ENCODE measurements around the gene EMILIN3.

Gene EMILIN3

DNA sequence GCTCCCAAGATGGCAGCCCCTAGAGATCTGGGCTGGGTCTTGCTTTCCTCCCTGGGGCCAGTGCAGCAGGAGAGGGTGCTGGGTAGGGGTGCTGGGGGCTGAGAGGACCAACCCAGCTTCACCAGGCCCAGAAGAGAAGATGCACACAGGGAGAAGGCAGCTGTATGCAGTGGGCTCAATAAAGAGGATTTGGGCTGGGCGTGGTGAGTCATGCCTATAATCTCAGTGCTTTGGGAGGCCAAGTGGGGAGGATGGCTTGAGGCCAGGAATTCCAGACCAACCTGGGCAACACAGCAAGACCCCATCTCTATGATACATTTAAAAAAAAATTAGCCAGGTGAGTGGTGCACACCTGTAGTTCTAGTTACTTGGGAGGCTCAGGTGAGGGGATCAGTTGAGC lies 25.7 kb upstream of the EMILIN3 start:
- DNase-seq, result no peak

DNA sequence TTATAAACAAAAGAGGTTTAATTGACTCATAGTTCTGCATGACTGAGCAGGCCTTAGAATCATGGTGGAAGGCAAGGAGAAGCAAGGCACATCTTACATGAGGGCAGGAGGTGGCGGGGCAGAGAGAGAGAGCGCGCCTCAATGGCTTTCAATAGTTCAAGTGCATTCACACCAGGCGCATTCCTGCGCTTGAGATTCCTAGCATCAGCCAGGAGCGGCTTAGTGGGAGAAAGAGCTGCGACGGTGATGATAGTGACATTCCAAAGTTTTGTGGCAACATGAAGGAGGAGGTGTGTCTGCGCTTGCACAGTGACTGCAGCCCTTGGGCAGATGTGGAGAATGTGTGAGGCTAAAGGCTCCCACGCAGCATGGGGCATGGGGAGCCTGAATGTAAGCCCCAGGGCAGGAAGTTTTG lies 25.0 kb upstream of the EMILIN3 start:
- no peak for DNase-seq

DNA sequence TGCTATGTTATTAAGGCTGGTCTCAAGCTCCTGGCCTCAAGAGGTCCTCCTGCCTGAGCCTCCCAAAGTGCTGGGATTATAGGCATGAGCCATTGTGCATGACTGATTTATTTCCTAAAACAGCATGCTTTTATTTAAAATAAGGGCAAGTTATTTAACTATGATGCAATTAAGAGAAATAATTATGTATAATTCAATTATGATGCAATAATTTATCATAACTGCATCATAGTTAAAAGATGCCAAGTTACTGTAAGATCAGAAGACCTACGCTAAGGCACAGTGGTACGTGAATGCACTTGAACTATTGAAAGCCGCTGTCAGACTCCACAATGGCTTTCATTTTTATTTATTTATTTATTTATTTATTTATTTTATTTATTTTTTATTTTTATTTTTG lies 24.3 kb upstream of the EMILIN3 start:
- DNase-seq, result no peak

DNA sequence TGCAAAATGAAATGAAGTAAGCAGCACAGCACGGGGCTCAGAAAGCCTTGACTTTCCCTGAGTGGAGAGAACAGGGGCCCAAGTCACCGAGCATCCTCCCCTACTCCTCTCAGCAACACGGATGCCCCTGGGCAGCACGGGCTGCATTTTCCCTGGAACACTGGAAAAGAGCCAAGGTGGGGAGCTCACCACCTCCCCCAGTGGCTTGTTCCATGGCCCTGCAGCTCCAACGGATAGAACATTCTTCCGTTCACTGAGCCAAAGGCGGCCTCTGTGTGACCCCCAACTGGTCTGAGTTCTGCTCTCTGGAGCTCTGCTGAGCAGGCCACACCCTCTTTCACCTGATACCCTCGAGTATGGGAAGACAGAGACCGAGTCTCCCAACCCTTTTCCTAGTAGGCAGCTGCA lies 20.8 kb upstream of the EMILIN3 start:
- peak in 1 of 2 experiments; percentile 10 for DNase-seq

DNA sequence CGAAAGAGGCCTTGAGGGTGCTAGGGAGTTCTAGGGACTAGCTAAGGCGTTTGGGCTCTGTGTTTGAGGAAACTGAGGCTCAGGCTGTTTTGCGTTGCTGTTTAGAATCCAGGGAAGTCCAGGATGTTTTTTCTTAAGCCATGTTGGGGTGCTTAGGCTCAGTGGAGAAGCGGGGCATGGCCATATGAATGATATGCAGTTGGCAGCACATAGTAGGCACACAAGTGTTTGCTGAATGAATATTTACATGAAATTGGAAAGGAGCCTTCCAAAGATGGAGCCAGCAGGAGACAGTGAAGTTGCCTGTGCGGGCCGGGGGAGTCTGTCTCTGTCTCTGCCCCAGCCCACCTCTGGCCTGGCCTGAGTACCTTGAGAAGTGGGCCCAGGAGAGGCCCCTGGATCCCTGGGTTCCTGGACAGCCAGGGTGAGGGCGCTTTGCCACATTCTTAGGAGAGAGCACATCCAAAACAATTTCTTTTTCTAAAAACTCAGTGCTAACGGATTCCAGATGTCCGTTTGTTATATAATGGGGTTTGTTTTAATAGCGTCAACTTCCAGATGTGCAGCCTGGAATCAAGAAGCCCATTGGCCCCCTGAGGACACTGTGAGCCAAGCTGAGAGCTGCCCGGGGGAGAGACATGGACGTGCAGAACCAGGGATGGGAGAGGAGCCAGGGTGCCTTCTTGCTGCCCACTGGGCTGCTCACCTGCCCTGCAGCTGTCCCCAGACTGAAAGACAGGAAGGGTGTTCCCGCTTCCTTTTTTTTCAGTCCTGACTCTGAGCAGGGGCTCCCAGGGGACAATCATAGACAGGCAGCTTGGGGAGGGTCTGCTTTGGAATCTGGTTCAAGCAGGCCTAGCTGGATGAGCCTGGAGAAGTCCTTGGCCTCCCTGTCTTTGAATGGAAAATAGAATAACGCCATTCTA lies 20.1 kb upstream of the EMILIN3 start:
- DNase-seq, result no peak

DNA sequence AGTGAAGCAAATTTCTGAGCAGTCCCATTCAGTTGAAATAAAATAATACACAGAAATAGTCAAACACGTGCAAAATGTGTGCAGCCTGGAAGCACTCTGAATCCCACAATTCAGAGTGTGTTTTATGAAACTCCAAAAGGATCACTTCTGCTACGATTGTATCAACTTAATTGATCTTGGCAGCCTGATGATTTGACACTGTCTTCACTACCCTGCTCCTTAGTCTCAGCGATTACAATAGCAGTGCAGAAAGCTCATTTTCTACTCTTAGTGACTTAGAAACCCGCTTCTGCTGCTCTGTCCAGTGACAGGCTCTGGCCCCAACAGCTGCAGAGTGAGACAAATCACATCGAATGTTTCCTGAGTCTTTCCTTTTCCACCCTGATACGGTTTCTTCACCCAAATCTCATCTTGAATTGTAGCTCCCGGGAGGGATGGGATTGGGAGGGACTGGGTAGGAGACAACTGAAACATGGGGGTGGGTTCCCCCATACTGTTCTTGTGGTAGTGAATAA lies 16.2 kb upstream of the EMILIN3 start:
- DNase-seq, result no peak

DNA sequence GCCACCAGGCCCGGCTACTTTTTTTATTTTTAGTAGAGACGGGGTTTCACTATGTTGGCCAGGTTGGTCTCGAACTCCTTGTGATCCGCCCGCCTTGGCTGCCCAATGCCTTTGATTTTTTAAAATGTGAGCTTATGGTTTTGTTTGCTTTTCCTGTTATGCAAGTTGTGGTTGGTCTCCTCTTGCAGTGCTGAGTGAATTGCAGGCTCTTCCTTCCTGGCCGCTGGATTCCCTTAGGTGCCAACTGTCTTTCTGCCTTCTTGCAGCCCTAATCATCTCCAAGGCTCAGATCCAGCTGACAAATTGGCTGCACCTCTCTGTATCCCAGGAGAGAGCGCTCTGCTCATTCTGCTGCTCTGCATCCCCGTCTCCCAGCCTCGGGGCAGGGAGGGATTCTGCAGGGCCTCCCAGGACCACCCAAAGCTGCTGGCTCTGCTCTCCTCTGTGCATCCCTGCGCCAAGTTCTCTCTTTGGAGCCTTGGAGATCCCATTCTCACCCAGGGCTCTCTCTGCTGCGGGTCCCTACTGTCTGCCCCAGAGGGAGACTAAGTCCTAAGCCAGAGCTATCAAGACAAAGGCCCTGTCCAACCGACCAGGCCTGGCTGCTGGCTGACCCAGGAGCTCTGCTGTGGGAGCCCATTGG lies 14.1 kb upstream of the EMILIN3 start:
- DNase-seq, result no peak

DNA sequence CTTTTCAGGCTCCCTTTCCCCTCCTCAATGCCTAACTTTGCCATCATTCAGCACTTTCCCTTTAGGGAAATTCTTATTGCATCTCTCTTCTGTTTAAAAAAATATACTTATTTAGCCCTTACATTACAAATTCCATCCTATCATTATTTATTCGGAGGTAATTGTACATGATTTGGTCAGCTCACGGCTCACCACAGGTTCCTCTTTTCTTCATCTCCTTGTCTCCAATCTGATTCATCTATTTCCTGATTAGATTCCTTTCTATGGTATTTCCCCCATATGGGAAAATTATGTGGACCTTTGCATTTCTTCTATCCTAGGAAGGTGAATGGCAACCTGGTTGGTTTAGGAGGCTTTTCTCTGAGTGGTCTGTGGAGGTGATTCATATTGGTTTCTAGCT lies 12.9 kb upstream of the EMILIN3 start:
- no peak for DNase-seq

DNA sequence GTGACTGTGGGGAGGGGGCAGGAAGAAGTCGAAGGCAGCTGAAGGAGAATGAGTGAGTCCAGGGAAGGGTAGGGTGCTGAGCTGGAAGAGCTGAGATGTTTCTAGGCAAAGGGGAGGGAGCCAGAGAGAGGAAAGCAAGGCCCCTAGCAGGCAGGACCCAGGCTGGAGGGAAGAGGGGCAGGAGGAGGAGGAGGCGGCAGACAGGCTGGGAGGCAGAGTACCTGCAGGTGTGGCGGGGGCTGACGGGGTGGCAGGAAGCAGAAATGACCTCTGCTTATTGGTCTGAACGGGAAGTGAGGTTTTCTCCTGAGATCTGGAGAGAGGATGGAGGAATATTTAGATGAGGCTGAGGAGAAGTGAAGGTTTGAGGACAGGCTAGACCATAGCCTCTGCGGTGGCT lies 10.7 kb upstream of the EMILIN3 start:
- no peak for DNase-seq

DNA sequence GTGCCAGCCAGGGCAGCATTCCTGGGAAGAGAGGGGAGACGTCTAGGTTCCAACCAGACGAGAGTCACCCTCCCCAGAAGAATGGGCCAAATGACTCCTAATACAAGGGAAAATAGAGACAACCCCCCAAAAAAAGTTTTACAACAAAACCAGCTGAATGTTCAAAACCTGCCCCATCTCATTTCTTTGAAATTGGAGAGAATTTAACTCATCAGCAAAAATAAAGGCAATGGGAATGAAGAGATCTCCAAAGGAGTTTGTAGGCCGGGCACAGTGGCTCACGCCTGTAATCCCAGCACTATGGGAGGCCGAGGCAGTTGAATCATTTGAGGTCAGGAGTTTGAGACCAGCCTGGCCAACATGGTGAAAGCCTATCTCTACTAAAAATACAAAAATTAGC lies 9.7 kb upstream of the EMILIN3 start:
- no peak for DNase-seq

DNA sequence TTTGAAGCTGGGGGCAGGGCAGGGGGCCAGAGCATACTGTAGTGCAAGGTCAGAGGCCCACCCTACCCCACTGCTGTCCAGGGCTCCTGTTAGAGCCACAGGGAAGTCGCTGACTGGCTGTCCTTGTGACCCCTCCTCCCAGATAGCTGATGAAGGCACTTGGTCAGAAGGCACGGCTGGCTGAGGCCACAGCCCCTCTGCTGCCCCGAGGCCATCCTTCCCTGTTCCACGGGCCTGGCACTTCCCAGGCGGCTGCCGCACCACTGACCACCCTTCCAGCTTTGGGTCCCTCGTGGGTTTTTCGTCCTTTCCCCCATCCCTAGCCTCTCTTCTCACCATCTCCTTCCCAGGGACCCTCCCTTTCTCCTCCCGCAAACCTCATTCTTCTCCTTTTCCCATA lies 9.2 kb upstream of the EMILIN3 start:
- no peak for DNase-seq

DNA sequence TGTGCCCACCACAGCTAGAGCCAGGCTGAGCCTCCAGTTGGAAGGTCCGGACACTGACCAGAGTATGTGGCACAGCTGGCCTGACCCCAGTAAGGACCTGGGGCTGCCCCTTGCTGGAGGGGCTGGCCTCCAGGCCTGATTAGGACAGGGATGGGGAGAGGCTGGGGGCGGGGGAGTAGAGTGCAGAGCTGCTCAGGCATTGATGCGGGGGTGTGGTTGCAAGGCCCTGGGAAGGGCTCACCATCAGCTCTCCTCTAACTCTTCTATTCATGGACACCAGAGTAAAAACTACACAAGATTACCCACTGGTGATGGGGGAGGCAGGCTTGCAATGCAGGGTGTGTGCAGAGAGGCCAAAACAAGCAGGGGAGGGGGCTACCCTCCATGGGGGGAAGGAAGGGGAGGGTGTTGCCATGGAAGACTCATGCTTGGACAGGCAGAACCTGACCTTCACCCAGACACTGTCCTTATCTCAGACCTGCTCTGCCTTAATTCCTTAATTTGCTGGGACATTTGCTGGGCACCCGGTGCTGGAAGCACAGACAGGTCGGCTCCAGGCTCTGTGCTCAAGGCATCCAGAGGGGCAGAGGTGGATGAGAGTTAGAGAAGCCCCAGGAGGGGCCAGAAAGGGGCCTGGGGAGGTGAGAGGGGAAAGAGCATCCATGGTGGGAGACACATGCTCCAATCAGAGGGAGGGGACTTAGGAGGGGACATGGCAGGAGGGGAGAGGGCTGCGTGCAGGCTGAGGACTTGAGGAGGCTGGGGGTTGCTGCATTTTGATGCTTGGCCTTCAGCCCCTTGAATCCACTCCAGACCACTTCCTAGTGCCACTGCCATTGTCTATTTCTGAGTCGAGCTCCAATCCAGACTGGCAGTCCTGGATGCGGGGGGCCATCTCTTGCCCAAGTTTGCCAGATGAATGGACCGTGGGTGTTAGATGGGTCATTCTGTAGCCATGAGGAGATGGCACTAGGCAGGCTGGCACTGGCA lies 7.6 kb upstream of the EMILIN3 start:
- no peak for DNase-seq

DNA sequence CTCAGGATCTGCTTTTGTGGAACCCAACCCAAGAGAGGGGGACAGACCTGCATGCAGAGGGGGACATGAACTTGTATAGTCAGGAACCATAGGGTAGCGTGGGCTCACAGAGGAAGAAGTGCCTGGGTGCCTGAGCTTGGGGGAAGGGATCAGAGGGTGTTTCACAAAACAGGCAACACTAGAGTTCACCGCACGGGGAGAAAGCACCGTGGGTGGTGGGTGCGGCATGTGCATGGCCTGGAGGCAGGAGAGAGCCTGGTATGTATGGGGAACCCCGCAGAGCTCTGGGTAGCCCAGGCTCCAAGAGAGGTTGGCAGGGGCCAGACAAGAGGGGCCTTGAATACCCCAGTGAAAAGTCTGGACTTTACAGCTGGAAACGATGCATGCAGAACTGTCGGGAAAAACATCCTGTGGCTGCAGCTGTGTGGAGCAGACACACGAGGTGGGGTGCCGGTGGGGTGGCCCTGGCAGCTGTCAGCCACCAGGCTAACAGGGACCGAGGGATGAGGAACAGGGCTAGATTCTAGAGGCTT lies 6.7 kb upstream of the EMILIN3 start:
- DNase-seq, result no peak

DNA sequence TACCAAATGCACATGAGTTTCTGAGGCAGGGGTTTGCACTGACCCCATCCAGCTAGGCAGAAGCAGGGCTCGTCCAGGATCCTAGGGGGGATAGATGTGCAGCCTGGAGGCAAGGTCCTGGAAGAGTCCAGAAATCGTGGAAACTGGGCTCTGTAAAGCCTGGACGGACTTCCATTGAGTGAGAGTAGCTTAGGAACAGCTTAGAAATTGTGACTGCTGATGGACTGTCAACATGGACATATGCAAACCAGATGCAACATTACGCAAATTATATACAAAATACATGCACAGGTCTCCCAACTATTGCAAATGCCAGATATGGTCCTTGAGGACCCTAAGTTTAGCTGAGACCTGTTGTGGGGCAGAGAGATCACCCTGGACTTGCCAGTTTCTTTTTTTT lies 4.8 kb upstream of the EMILIN3 start:
- no peak for DNase-seq

DNA sequence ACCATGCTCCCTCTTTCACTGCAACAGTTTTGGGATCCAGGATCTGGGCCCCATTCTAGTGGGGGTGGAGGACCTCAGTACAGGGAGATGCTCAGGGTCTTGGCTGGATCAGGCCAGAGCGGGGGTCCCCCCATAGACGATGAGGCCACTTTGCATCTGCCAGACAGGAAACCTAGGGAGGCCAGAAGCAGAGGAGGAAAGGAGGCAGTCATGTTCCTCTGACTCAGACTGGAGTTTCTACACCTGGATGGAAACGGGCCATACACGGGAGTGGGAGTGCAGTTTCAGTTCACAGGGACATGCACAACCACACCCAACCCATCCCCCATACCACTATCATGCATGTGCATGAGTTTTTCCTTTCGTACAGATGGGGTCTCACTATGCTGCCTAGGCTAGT lies 3.6 kb upstream of the EMILIN3 start:
- DNase-seq, result no peak

DNA sequence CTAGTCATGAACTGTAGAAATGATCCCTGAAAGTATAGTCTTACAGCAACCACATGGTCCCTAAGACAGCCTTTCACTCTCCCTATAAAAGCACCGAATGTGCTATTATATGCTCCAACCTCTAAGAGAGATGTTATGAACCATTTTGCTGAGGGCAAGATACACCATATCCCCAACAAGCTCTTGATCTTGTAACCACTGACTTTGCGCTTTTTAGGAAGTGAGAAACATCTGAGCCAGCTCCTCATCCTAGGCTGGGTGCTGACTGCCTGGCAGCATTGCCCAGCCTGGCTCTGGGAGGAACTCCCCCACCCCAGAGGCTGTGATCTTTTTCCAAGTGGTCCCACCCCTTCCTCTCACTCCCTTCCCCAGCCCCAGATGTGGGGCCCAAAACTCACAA lies 3.1 kb upstream of the EMILIN3 start:
- DNase-seq, result no peak

DNA sequence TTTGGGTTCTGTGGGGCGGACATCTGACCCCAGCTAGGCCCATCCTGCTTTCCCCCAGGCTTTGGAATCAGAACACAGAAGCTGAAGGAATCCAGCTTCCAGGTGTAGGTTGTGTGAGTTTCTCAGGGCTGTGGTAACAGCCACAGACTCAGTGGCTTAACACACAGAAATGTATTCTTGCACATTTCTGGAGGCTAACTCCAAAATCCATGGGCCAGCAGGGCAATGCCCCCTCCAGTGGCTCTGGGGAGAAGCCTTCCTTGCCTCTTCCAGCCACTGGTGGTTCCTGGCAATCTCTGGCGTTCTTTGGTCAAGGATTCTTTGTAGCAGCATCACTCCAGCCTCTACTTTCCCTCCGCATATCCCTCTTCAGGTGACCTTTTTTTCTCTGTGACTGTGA lies 1.3 kb upstream of the EMILIN3 start:
- no peak for DNase-seq

DNA sequence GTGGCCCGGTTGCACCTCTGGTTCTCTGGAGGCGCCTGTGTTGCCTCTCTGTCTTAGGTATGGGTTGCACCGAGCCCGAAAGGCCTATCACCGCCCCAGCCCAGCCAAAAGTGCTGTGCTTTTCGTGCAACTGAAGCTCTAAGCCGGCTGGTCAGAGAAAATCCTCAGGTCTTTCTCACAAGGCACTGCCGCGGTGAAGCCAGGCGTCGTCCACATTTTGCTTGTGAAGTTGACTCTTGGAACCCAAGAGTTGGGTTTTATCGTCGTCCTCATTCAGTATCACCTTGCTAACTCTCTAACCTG lies 726 bp upstream of the EMILIN3 start:
- DNase-seq, result no peak

DNA sequence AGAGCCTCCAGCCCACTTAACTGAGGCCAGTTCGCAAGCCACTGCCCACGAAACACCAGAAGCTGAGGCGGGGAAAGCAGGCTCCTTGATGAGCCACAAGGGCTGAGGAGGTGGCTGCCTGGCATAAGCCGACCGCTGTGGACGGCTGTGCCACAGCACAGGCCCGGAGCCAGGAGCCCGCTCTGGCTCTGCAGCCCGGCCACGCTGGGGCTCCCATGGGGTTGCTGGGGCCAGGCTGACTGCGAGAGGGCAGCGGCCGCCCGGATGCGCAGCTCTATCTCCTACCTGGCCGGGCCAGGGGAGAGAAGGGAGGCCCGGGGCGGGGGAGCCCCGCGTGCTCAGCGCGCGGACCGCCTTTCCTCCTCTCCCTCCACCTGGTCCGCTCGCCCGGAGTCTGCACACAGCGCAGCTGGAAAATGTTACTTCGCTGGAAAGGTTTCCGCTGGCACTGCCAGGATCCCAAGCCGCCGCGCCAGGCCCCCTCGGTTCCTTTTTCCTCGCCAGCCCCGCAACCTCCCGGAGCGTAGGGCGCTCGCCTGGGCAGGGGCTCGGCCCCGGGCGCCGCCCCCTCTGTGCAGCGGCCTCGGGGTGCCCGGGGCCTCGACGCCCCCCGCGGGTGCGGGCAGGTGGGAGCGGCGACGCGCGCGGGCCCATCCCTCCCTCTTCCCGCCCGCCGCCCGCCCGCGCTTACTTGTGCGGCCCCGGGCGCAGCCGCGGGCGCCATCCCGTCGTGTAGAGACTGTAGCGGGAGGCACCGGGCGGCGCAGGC lies 657 bp downstream of the EMILIN3 start:
- DNase-seq, result peak; percentile 25 to 46

DNA sequence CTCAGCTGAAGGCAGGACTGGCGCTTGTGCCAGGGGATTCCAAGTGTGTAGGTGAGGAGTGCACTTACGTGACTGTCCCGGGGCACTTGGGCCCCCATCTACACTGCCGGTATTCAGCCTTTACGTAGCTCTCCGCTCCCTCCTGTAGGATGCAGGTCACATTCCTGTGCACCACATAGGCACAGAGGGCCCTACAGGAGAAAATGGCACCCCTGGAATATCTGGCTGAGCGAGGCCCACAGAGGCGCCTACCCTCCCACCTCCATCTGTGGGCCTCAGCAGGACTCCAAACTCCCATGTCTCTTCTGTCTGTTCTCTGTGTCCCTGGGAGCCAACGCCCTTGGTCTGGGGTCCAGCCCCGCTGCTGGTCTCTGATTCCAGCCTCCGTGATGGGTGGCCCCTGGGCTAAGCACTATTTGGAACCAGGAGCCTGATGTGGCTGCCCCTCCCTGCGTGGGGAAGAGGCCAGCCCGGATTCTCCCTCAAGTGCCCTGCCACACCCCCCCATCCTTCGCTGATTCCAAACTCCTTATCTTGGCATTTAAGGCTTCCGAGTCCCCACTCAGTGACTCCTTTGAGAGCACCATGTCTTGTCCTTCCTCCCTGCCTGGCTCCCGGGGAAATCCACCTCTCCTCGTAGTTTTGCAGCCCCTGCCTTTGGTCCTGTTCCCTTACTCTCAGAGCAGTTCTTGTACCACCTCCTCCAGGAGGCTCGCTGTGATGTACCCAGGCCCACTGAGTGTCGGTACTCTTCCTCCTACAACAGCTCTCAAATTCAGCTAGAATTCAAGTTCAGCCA lies 1.5 kb downstream of the EMILIN3 start:
- no peak for DNase-seq

DNA sequence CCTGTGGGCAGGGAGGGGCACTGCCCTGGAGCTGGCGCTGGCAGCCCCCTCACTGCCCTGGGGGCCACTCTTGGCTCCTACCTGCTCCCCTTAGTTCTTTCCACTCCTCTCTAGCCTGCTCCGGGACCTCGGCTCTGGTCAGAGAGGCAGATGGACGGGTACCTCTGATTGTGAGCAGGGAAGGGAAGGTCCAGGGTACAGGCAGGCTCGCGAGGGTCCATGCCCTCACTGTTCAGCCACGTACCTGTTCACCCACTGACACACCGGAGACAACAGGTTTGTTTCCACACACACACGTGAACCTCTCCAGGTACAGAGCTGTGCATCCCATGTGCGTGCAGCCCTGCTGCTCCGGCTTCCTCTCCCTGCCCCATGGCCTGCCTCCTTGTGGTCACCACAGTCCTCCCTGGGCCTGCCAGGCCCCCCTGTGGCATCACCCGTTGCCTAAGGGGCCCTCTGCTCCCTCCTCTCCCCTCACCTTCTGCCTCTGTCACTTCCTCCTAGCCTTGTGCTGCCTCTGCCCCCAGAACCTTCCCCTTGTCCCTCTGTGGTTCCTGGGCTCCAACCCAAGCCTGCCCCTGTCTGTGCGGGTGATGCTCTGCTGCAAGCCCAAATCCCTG lies 2.3 kb downstream of the EMILIN3 start:
- DNase-seq, result no peak
